ENCODE measurements around the gene ZNF184.

ZNF184 gene

DNA sequence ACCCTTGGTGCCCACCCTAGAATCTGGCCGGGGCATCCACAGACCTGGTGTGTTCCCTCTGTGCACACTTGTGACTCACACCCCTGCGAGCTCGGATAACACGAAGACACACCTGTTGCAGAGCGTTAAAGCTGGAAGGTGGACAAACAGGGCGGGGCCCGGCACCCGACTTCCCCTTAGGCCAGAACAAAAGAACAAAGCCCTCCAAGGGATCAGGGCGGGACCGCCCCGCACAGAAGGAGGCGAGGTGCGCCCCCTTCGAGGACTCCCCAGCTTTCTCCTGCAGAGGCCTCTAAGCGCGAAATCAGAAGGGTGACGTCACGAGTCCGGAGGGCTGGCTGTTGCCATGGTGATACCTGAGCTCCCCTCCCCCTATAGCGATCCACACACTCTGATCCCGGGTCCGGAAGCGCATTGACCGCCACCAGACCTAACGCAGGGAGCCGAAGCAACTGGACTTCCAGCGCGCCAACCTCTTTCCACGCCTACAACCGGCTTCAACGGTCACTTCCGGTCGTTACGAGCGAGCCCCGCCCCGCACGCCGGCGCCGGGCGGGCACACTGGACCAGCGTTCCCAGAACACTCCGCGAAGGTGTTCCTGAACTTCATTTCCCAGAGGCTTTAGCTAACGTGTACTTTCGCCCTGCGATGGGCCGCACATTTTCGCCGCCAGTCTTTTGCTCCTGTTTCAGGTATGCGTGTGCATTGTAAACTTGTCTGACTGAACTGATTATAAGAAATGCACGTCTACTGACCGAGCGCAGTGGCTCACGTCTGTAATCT lies at the start of gene ZNF184:
TSS of gene ZNF184 (minus strand) at position 489 of the 784 bp plus-strand sequence. CDS start 811 bp downstream, outside the sequence.
- H3K4me3 ChIP-seq (ENCODE audit: low read depth, low read length) = peak within 1 kb of the TSS; percentile 66
- peak; percentile 7 for TF ChIP-seq CTCF (IDR thresholded peaks at IDR 0.05; ENCODE audit: low read depth, low read length)
- in situ Hi-C loops (cut with HindIII; ENCODE audit: low sequenced_read_pairs) = no loop called here
- DNase-seq (ENCODE audit: low read depth, low spot score) = peak; percentile 99

DNA sequence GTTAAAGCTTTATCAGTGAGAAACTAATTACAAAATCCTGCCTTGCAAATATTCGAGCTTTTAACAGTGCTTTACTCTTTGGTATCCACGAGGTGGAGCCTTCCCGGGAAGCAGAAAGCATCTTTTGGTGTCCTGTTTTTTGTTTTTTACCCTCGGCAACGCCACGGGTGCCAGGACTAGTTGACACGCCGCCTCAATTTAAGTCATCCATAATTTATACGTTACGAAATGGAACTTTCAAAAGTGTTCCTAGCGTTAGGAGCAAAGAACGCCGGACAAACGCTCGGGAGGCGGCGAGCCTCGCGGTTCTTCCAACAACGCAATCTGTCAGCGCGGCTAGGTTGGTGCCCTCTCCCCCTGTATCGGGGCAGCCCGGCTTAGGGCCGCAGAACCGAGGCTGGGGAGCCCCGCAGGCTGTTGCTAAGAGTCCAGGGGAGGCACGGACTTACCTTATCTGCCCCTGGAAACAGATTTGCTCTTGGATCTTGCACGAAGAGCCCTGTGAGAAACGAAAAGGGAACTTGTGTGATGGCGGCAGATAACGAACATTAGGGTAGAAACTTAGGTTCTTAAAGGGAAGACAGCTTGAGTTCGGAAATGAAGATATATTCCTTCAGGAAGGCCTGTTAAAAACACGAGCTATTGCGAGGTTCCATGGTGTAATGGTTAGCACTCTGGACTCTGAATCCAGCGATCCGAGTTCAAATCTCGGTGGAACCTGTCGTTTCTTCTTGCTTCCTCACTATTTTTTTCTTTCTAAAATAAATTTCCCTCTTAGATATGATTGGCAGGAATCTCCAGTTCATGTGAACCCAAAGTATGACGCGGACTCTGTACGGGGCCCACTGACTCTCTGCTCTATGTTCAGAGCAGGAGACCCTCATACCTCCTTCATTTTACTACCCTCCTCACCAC lies 46.2 kb upstream of the ZNF184 start:
- in situ Hi-C loops (cut with HindIII; ENCODE audit: low sequenced_read_pairs) = no loop called here
- DNase-seq (ENCODE audit: low read depth, low spot score) = peak; percentile 92
- H3K4me3 ChIP-seq (ENCODE audit: low read depth, low read length) = peak overlapping the region; percentile 84
- peak; percentile 76 for TF ChIP-seq CTCF (IDR thresholded peaks at IDR 0.05; ENCODE audit: low read depth, low read length)

DNA sequence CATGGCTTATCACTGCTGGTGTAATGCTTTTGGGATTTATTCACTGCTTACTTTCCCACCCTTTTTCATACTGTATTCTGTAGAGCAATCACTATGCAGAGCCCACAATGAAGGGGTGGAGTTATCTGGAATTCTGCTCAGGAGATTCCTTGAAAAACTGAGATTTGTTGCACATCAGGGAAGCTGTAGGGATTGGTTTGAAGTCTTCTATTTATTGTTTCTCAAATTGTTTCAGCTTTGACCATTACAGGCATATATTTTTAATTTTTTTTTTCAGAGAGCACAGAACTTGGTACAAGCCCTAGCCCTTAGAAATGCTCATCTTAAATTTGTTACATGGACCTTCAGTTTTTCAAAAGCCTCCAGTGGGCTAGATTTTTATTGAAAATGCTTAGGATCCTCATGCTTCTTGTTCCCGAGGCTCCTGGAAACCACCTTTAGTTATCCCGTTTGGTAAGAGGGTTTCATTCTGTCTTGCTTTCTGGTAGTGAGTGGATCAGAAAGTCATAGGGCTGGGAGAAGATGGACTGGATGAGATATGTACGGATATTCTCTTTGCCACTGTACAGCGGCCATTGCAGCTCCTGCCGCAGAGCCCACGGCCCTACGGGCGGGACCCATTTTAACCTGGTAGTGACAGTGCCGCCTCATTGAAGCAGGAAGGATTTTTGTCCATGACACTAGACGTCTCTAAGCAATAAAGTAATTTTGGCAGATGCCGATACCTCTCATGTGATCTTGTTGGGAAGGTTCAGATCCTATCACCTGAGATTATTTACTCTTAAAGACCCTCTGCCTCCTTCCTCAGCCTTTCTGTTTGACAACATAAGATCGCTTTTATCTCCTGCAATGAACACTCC lies 45.3 kb upstream of the ZNF184 start:
- in situ Hi-C loops (cut with HindIII; ENCODE audit: low sequenced_read_pairs) = no loop called here
- H3K4me3 ChIP-seq (ENCODE audit: low read depth, low read length) = peak overlapping the region; percentile 84
- TF ChIP-seq CTCF (IDR thresholded peaks at IDR 0.05; ENCODE audit: low read depth, low read length) = no peak
- no peak for DNase-seq (ENCODE audit: low read depth, low spot score)

- no peak for TF ChIP-seq CTCF (IDR thresholded peaks at IDR 0.05; ENCODE audit: low read depth, low read length)
- in situ Hi-C loops (cut with HindIII; ENCODE audit: low sequenced_read_pairs) = no loop called here
- H3K4me3 ChIP-seq (ENCODE audit: low read depth, low read length) = no peak overlapping the region
- no peak for DNase-seq (ENCODE audit: low read depth, low spot score)
These were observed 44.3 kb upstream of the ZNF184 start for GRCh38 chr6:27517238-27517637.

GRCh38 chr6:27514906-27515495 lies 42.1 kb upstream of the ZNF184 start:
- in situ Hi-C loops (cut with HindIII; ENCODE audit: low sequenced_read_pairs) = no loop called here
- no peak for TF ChIP-seq CTCF (IDR thresholded peaks at IDR 0.05; ENCODE audit: low read depth, low read length)
- H3K4me3 ChIP-seq (ENCODE audit: low read depth, low read length) = peak overlapping the region; percentile 6
- no peak for DNase-seq (ENCODE audit: low read depth, low spot score)
